ENCODE results near the gene UBAC1.

- TF ChIP-seq CTCF (optimal IDR thresholded peaks at IDR 0.05 in 1 of 3, IDR thresholded peaks at IDR 0.05 in 1 of 3, conservative IDR thresholded peaks at IDR 0.05 in 1 of 3; ENCODE audit: extremely low read depth in 1 of 3, insufficient read depth in 2 of 3, low read length in 3 of 3) (no peak), EZH2 (IDR thresholded peaks at IDR 0.05; ENCODE audit: low read length) (no peak)
Measured at GRCh38 chr9:135958485-135958884, 2.7 kb downstream of the UBAC1 start.
